NCI-H1092 (cell line): Measurements from ENCODE around the gene DUSP2.

Source experiments
- DNase-seq: peaks from one replicate; lab custom pipeline; 2025; lab: John Stamatoyannopoulos, UW

The DUSP2 gene

DNA sequence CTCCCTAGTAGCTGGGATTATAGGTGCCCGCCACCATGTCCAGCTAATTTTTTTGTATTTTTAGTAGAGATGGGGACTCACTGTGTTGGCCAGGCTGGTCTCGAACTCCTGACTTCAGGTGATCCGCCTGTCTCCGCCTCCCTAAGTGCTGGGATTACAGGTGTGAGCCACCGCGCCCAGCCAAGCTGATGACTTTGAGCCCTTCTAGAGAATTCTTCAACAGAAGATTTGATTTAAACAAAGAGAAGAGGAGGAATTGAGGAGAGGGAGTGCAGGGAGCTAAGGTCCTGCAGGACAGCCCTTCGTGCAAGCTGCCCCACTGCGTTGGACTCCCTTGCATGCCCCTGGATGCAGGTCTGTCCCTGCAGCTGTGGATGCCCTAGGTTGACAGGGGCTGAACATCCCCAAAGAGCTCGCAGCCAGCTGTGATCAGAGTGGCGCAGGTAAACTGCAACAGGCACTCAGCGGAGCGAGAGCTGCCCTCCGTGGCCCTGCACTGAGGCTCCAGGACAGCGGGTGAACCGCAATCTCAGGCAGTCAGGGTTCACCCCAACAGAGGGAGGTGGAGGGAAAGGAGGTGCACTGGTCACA lies 42.5 kb downstream of the DUSP2 start:
- DNase-seq: no peak

DNA sequence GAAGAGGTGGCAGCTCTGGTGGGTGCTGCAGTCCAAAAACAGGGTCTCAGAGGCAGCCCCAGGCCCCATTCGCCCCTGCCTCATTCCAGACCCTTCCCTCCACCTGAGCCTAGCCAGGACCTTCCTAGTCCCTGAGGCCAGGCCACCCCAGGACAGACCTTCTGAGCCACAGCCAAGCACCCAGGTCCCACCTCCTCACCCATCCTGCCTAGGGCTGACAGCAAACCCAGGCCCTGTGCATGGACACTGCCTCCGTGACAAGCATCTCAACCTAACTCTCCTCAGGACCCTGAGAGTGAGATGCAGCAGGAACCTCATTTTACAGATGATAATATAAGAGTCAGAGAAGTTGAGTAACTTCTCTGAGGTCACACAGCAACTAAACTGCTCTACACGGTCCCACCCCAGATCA lies 44.3 kb downstream of the DUSP2 start:
- no peak for DNase-seq

DNA sequence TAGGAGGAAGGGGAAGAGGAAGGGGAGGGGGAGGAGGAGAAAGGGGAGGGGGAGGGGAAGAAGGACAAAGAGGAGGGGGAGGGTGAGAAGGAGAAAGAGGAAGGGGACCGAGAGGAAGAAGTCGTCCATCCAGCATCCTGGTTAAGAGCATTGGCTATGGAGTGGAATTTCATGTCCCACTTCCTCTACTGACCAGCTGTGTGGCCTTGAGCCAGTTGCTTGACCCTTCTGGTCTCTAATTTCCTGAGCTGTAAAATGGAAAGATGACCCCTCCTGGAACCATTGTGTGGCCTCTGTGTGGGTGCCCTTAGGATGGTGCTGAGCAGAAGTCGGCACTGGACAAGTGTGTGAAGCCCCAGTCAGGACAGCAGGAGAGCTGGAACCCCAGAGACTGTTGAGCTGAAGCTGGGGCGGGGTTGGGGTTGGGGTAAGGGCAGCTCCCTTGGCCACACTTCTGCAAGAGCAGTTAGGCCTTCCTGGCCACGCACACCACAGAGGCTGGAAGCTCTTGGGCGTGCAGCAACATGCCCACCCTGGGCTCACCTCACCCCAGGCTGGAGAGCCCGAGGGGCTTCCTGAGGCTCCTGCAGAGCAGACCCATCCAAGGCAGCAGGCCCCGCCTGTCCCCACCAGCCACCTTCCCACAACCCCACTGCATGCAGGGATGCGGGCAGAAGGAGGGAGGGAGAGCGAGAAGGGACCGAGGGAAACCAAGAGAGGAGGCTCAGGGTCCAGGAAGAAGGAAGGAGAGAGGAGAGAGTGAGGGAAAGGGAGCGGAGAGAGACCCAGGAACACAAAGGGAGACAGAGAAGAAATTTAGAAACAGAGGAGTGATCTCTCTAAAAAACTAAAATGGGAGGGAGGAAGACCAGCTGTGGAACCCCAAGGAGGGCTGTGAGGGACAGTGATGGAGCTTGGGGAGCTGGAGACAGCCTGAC lies 45.1 kb downstream of the DUSP2 start:
- DNase-seq: no peak

DNA sequence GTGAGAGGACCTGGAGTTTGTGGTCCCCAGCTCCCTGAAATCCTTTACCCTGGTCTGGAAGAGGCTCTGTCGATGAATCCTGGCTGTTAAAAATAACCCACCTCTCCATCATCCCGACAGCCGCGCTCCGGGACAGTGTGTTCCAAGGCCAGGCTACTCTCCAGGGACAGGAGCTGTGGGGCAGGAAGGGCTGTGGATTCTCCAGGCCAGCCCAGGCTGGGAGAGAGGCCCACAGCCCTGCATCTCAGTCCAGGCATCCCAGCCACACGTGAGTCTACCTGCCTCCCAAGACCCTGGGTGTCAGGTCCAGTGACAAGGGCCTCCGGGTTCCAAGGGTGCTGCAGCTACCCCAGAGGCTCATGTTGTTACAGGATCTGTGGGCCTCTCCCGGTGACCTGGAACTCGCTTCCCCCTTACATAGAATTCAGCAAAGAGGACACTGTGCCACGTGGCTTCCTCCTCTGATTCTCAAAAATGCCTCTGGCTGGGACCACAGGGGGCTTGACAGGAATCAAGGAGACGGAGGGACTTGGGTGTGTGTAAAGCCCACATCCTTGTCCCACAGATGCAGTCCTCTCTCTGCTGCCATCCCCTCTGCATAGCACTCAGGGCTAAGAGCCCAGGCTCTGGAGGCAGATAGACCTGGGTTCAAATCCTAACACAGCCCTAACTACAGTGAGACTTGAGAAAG lies 46.2 kb downstream of the DUSP2 start:
- DNase-seq: no peak

DNA sequence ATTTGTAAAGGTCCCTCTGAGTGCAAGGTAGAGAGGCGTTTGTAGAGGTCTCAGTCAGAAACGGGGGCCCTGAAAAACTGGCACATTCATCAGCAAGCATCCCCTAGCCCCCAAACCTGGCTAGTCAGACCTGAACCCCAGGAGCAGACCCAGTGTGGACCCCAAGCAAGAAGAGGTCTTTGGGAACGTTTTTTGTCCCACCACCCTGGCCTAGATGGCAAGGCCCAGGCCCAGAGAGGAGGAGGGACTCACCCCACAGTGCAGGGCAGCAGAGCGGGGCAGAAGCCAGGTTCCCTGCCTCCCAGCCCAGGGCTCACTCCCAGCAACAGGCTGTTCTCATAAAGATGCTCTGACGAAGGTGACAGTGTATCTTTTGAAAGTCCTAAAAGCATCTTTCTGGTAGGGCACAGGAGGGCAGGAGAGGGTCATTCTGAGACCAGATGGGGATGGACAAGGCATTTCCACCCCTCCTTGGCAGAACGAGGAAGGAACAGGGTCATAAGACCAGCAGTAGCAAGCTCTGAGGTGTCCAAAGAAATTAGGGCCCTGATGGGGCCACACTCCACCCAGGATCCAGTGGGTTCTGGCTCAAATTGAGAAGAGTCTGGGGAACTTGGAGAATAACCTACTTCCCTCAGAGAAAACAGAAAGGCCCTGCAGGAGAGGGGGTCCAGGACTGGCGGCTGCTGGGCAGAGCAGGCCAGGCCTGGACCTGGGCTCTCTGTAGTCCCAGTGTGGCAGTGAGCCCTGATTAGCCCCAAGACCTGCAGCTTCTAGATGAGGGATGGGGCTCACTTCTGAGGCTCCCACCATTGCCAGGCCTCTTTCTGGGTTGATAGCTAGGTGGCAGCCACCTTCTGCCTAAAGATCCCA lies 47.1 kb downstream of the DUSP2 start:
- no peak for DNase-seq

DNA sequence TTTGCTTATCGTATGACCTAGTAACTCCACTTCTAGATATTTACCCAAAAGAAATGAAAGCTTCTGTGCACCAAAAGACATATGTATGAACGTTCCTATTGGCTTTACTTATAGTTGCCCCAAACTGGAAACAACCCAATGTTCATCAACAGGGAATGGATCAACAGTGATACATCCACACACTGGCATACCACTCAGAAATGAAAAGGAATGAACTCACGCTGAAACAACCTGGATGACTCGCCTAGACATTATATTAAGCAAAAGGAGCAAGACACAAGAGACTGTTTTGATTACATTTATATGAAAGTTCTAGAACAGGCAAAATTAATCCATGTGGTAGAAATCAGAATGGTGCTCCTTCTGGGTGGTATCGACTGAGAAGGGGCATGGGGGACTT lies 47.8 kb downstream of the DUSP2 start:
- DNase-seq: no peak

GRCh38 chr2:96095116-96095636 lies 50.1 kb downstream of the DUSP2 start:
- DNase-seq: no peak

DNA sequence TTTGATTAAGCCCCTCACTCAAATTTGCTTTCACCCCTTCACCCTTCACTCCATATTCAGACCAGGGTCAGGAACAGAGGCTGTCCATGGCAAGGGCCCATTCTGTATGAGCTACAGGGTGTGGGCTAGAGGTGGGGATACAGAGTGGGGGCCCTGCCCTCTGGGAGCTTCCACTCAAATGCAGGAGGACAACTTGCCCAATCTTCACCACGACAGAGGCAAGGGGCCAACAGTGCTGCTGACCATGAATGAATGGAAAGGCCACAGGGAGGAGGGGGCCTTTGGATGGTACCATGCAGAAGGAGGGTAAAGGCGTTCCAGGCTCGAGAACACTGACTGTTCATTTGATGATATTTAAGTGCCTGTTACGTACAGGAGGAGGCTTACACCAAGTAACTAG lies 51.7 kb downstream of the DUSP2 start:
- DNase-seq: no peak
